GM06990 (cell line): Measurements from ENCODE around the gene GALM.

ENCODE experiments used
- DNase-seq: peaks from one replicate; pipeline ENCODE4 v3.0.0-alpha.2; 2011; ENCODE audit not compliant: insufficient read length; ENCODE audit errors: extremely low read depth
- H3K27me3 ChIP-seq: replicated peaks from 2 replicates; pipeline ENCODE4 v1.6.0; 2011; ENCODE audit warnings: low read length; ENCODE audit not compliant: control insufficient read depth, insufficient read depth
- H3K36me3 ChIP-seq: 2 replicates; pipeline ENCODE4 v1.5.1; 2011; ENCODE audit warnings: low read length; ENCODE audit not compliant: control insufficient read depth, insufficient read depth
- H3K4me3 ChIP-seq: replicated peaks from 2 replicates; pipeline ENCODE4 v1.5.1; 2011; ENCODE audit warnings: low read depth, mild to moderate bottlenecking, control low read depth, low read length
- CTCF ChIP-seq: IDR thresholded peaks from 2 replicates; pipeline ENCODE4 v1.5.1; 2011; ENCODE audit warnings: low read length, control low read depth, mild to moderate bottlenecking, inconsistent platforms; ENCODE audit not compliant: insufficient read depth, poor library complexity, severe bottlenecking

Gene GALM

DNA sequence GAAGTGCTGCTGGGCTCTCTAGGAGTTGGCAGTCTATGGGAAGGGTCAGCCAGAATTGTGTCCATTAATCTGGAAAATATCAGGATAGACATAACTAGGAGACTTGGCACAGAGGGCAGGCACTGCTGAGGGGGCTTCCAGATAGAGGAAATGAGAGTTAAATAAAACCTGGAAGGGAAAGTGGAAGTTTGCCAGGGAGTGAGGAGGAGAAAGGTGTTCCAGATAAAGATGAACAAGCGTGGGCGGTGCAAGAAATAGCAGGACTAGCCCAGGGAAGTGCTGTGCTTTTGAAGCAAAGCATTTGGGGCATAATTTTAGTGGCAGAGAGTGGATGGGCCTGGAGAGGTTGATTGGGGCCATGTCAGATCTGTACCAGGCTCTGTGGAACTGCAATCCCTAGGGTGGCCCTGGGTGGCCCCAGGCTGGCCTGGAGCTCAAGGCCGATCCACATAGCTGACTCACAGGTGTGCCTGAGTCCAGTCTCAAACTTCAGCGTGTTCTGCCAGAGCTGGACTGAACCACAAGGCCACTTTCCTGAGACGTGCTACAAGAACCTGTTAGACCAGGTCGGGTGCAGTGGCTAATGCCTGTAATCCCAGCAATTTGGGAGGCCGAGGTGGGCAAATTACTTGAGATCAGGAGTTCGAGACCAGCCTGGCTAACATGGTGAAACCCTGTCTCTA, 26.9 kb downstream of the GALM start:
- H3K36me3 ChIP-seq: no peaks in the 10 kb centered on the region
- H3K27me3 ChIP-seq: no peaks in the 10 kb centered on the region
- no peak overlapping the region for H3K4me3 ChIP-seq
- TF ChIP-seq CTCF: no peak
- no peak for DNase-seq

DNA sequence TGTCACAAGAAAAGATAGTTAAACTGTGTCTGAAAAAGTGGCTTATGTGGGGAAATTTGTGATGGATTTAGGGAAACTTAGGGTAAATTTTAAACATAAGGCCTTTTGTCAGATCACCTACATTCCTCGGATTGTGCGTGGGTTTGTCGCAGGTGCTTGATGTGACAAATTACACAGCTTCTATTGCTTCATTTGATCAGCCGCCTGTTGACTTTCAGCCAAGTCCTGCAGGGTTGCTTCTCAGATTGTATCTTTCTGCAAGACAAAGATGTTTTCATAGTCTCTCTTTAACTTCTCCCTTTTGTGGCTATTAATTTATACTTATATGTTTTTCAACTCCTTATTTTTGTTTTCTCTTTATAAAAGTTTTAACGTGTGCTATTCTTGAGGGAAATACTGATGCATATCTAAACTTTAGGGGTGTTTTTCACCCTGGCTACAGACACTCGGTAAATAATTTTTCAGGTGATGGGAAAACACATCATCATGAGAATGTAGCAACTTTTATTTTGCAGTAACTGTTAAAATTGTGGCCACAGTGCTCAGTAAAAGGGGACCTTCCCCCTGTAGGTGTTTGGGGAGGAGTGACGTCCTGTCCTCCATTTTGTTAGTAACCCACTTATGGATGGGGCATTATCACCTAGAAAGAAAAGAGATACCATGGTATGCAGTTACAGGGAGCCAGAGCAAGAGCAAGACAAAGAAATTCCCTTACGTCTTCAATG, 31.4 kb downstream of the GALM start:
- DNase-seq: no peak
- TF ChIP-seq CTCF: no peak
- H3K4me3 ChIP-seq: no peak overlapping the region
- no peaks in the 10 kb centered on the region for H3K36me3 ChIP-seq
- no peaks in the 10 kb centered on the region for H3K27me3 ChIP-seq

DNA sequence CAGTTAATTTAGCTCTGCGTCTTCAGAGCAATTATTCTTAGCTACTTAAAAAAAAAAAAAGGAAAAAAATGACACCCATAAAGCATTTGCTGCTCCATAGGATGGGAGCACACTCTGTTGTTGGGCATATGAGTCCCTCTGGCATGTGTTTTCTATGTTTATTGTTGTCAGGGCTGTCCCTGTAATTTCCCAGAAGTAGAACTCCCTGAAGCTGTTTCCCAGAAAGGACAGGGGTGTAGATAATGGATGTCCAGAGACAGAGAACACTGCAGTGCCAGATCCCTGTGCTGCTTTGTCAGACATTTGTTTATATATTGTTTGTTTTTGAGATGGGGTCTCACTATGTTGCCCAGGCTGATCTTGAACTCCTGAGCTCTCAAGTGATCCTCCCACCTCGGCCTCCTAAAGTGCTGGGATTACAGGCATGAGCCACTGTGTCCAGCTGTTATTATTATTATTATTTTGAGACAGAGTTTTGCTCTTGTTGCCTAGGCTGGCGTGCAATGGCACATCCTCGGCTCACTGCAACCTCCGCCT, 32.6 kb downstream of the GALM start:
- Histone ChIP-seq H3K27me3 (no peaks in the 10 kb centered on the region), H3K36me3 (no peaks in the 10 kb centered on the region), H3K4me3 (no peak overlapping the region)
- DNase-seq: no peak
- TF ChIP-seq CTCF: no peak

DNA sequence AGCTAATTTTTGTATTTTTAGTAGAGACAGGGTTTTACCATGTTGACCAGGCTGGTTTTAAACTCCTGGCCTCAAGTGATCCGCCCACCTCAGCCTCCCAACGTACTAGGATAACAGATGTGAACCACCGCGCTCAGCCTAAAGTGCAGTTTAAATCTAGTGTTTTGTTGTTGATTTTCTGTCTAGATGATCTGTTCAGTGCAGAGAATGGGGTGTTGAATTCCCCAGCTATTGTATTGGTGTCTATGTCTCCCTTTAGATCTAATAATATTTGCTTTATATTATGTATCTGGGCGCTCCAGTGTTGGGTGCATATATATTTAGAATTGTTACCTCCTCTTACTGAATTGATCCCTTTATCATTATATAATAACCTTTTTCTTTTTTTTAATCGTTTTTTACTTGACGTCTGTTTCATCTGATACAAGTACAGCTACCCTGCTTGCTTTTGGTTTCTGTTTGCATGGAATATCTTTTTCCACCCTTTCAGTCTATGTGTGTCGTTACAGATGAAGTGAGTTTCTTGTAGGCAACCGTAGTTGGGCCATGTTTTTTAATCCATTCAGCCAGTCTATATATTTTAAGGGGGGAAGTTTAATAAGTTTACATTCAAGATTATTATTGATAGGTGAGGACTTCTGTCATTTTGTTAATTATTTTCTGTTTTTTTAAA, 34.3 kb downstream of the GALM start:
- H3K27me3 ChIP-seq: no peaks in the 10 kb centered on the region

More for the DNA sequence above, 34.3 kb downstream of the GALM start:
- Histone ChIP-seq H3K4me3 (no peak overlapping the region), H3K36me3 (no peaks in the 10 kb centered on the region)
- TF ChIP-seq CTCF: no peak
- DNase-seq: no peak
